Activated CD4-positive, alpha-beta T cell treated with anti-CD3 and anti-CD28 coated beads, Interleukin-2, Interleukin-6, amounts not matched to agents 100 ng/mL and 50 ng/mL, durations not matched to agents 16 hours and 8 hours (primary cell): Measurements from ENCODE around the gene ABCA1.
"Not testable (repeated sequence)": the region's sequence is repeated elsewhere in the genome, so short reads cannot be mapped to it uniquely, and the experiment has no call there.

Experiments
- DNase-seq: peaks from one replicate; pipeline ENCODE4 v3.0.0-alpha.2; 2020

Gene ABCA1

GRCh38 chr9:104944356-104944755 is 16.4 kb upstream of the ABCA1 start:
- no peak for DNase-seq

GRCh38 chr9:104941597-104941996 is 13.6 kb upstream of the ABCA1 start:
- DNase-seq: peak; percentile 11

GRCh38 chr9:104936291-104936690 is 8.3 kb upstream of the ABCA1 start:
- DNase-seq: no peak

GRCh38 chr9:104935501-104935810 is 7.5 kb upstream of the ABCA1 start:
- not testable (repeated sequence) for DNase-seq

- no peak for DNase-seq
Measured at GRCh38 chr9:104934691-104935500, 6.9 kb upstream of the ABCA1 start.

- not testable (repeated sequence) for DNase-seq
Measured at GRCh38 chr9:104933091-104933490, 5.1 kb upstream of the ABCA1 start.

- DNase-seq: no peak
Measured at GRCh38 chr9:104931256-104931655, 3.3 kb upstream of the ABCA1 start.

- peak; percentile 3 for DNase-seq
Measured at GRCh38 chr9:104927216-104927911, 591 bp downstream of the ABCA1 start.

- no peak for DNase-seq
Measured at GRCh38 chr9:104923740-104924139, 4.2 kb downstream of the ABCA1 start.

GRCh38 chr9:104923289-104923688 is 4.7 kb downstream of the ABCA1 start:
- DNase-seq: no peak

GRCh38 chr9:104922748-104923147 is 5.2 kb downstream of the ABCA1 start:
- not testable (repeated sequence) for DNase-seq

GRCh38 chr9:104921067-104921741 is 6.8 kb downstream of the ABCA1 start:
- no peak for DNase-seq

- no peak for DNase-seq
Measured at GRCh38 chr9:104915753-104916152, 12.2 kb downstream of the ABCA1 start.

- no peak for DNase-seq
Measured at GRCh38 chr9:104915049-104915448, 12.9 kb downstream of the ABCA1 start.

GRCh38 chr9:104914466-104914865 is 13.5 kb downstream of the ABCA1 start:
- DNase-seq: no peak

- no peak for DNase-seq
Measured at GRCh38 chr9:104912606-104913005, 15.3 kb downstream of the ABCA1 start.

- DNase-seq: no peak
Measured at GRCh38 chr9:104911032-104911607, 16.8 kb downstream of the ABCA1 start.

- DNase-seq: no peak
Measured at GRCh38 chr9:104907278-104907951, 20.5 kb downstream of the ABCA1 start.

- DNase-seq: no peak
Measured at GRCh38 chr9:104906441-104907277, 21.3 kb downstream of the ABCA1 start.

- no peak for DNase-seq
Measured at GRCh38 chr9:104905931-104906330, 22.0 kb downstream of the ABCA1 start.

GRCh38 chr9:104905153-104905901 is 22.6 kb downstream of the ABCA1 start:
- no peak for DNase-seq
